H1 (cell line): ENCODE measurements around the gene DDX3X. TPM values are rescaled to one million over a fixed set of nuclear protein-coding genes. Genes with fewer than 3 reads are reported as not detected.

Source experiments
- CEBPB ChIP-seq: IDR thresholded peaks from 2 replicates; pipeline ENCODE4 v1.6.1; 2012; ENCODE audit warnings: low read depth, low read length
- CHD1 ChIP-seq: IDR thresholded peaks from 2 replicates; pipeline ENCODE4 v1.6.1; 2012; ENCODE audit warnings: low read depth, low read length, improper control_type of control experiment
- EZH2 ChIP-seq: fragments of 200-600 bp; sonication (generic); IDR thresholded peaks from 2 replicates; pipeline ENCODE4 v1.7.1; 2012; ENCODE audit warnings: low read depth, mild to moderate bottlenecking, moderate library complexity, low read length, inconsistent platforms; ENCODE audit not compliant: severe bottlenecking
- HDAC2 ChIP-seq, 2 experiments: fragments of 300-600 bp in 1 of 2; sonication (generic) in 1 of 2; IDR thresholded peaks; 2 replicates each; pipeline ENCODE4 v1.6.1; 2011 to 2012; ENCODE audit warnings: low read depth in 2 of 2, low read length in 2 of 2, mild to moderate bottlenecking in 2 of 2, moderate library complexity in 2 of 2, borderline replicate concordance in 1 of 2, inconsistent platforms in 1 of 2
- PHF8 ChIP-seq: fragments of 200-600 bp; sonication (generic); conservative IDR thresholded peaks from 2 replicates; pipeline ENCODE4 v1.7.1; 2012; ENCODE audit warnings: low read depth, mild to moderate bottlenecking, inconsistent platforms, low read length, moderate library complexity
- POLR2A ChIP-seq, 2 experiments: IDR thresholded peaks; 1 replicate in 1 of 2; 2 replicates in 1 of 2; pipeline ENCODE4 v1.6.1; 2011; ENCODE audit warnings: low read depth in 2 of 2, low read length in 2 of 2, mild to moderate bottlenecking in 2 of 2; ENCODE audit errors: control extremely low read depth in 1 of 2
- TCF12 ChIP-seq: IDR thresholded peaks from 2 replicates; pipeline ENCODE4 v1.6.1; 2011; ENCODE audit warnings: low read depth, mild to moderate bottlenecking, low read length
- YY1 ChIP-seq: IDR thresholded peaks from 2 replicates; pipeline ENCODE4 v1.6.1; 2011; ENCODE audit warnings: low read depth, mild to moderate bottlenecking, low read length
- polyA plus RNA-seq, 7 experiments: library from polyadenylated mRNA; depleted of rRNA in 3 of 7; stranded (reverse) in 5 of 7; unstranded in 2 of 7; fragments of >200 nt in 5 of 7; fragments of 200-250 nt in 2 of 7; gene quantifications; 1 replicate in 5 of 7; 2 replicates in 1 of 7; 4 replicates in 1 of 7; pipeline versions ENCODE4 v1.2.1 to v1.2.3, GENCODE V29; 2011 to 2013; ENCODE audit warnings: missing spikeins in 2 of 7, mixed read lengths in 2 of 7
- total RNA-seq: library from RNA; stranded (reverse); fragmentation: NEBNext Ultra II Directional; extraction: Animal tissue kit (Norgen Biotek cat#: 25700); gene quantifications from 2 replicates; pipeline ENCODE4 v1.2.1, GENCODE V29; 2021
- TF ChIP-seq, protein P1 (sequence below): IDR thresholded peaks from 2 replicates; pipeline ENCODE4 v1.6.1; 2011; ENCODE audit warnings: low read length, improper control_type of control experiment
- TF ChIP-seq, protein P2 (sequence below): IDR thresholded peaks from 2 replicates; pipeline ENCODE4 v1.6.1; 2012; ENCODE audit warnings: inconsistent platforms

DDX3X gene
- total and polyA plus RNA-seq, 2 of the 8 experiments (the other 6 are each of a cell fraction or from before 2014, with no cell fraction given), result 39.4 to 291 TPM

DNA sequence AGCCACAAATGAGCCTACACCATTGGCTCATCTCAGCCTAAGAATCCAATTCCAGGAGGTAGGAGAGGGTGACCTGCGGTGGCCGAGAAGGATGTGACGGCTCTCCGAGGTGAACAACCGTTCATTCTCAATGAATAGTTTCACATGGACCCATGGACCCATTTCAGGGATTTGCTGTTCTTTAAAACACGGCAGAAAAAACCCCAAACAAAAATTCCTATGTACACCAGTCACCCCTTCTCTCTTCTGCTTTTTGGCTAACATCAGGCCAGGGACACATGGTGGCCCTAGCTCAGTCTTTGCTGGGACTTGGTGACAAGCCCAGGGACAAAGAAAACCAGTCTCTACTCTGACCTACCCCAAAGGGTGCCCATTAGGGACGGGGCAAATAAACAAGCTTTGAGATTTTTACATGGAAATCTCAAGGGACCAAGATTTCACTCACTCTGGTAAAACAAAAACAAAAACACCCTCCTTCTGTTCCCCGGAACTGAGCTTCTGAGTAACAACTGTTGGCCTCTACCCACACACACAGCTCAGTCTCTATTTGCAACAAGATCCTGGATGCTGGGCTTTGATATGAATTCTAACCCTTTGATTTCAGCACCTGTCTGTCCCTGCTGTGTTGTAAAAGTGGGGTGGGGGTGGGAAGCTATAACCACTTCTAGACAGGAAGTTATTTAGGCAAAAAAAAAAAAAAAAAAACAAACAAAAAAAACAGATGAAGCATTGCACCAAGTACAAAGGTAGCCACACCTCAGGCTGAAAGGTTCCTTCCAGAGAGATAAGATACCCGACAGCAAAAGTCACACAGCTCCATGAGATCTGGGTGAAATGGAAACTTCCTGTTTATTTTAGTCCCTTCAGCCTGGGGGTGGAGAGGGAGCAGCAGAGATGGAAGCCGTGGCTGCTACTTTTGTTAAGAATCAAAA lies 49.0 kb downstream of the DDX3X start (continued):
- TF ChIP-seq EZH2 (no peak), YY1 (no peak), PHF8 (no peak), CHD1 (no peak), TCF12 (no peak), POLR2A (IDR thresholded peaks at IDR 0.05; ENCODE audit: control extremely low read depth in 1 of 2, low read depth in 2 of 2, low read length in 2 of 2) (no peak), CEBPB (no peak), HDAC2 (IDR thresholded peaks at IDR 0.05; ENCODE audit: borderline replicate concordance in 1 of 2, low read depth in 2 of 2, low read length in 2 of 2) (no peak)
- TF ChIP-seq, protein P1, sequence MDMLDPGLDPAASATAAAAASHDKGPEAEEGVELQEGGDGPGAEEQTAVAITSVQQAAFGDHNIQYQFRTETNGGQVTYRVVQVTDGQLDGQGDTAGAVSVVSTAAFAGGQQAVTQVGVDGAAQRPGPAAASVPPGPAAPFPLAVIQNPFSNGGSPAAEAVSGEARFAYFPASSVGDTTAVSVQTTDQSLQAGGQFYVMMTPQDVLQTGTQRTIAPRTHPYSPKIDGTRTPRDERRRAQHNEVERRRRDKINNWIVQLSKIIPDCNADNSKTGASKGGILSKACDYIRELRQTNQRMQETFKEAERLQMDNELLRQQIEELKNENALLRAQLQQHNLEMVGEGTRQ, result no peak
- TF ChIP-seq, protein P2, sequence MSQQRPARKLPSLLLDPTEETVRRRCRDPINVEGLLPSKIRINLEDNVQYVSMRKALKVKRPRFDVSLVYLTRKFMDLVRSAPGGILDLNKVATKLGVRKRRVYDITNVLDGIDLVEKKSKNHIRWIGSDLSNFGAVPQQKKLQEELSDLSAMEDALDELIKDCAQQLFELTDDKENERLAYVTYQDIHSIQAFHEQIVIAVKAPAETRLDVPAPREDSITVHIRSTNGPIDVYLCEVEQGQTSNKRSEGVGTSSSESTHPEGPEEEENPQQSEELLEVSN, result no peak
